Urinary bladder (tissue), 4 donors: ENCODE measurements around the gene FBXL17. TPM values are rescaled to one million over a fixed set of nuclear protein-coding genes. Genes with fewer than 3 reads are reported as not detected.

Source experiments
- DNase-seq: peaks from one replicate; pipeline ENCODE4 v3.0.0-alpha.2; 2015; ENCODE audit errors: extremely low spot score
- H3K27ac ChIP-seq: one replicate; pipeline ENCODE4 v1.5.1; 2013; ENCODE audit warnings: low read depth, mild to moderate bottlenecking, moderate library complexity
- H3K36me3 ChIP-seq: one replicate; pipeline ENCODE4 v1.6.1; 2013; ENCODE audit warnings: mild to moderate bottlenecking, moderate library complexity; ENCODE audit not compliant: insufficient read depth
- H3K4me1 ChIP-seq: one replicate; pipeline ENCODE4 v1.6.1; 2013; ENCODE audit warnings: mild to moderate bottlenecking, moderate library complexity; ENCODE audit not compliant: insufficient read depth
- H3K4me3 ChIP-seq: one replicate; pipeline ENCODE4 v1.5.1; 2013; ENCODE audit warnings: low read depth, low read length
- WGBS: extraction: QIAGEN DNeasy Blood & Tissue Kit; methylation state at CpG from one replicate; pipeline ENCODE4 v1.1.7; 2013; 5-methylcytosine and 5-hydroxymethylcytosine counted together
- polyA plus RNA-seq: library from polyadenylated mRNA; stranded (reverse); fragments of 200-250 nt; gene quantifications from one replicate; pipeline ENCODE4 v1.2.3, GENCODE V29; 2013
- total RNA-seq: library from RNA; depleted of rRNA; stranded (reverse); fragments of >200 nt; gene quantifications from one replicate; pipeline ENCODE4 v1.2.3, GENCODE V29; 2014
- donor health status: healthy with polysubstance abuse.
- donor health status: healthy.

The FBXL17 gene
- total and polyA plus RNA-seq, 2 donors = 13.7 to 31.1 TPM

DNA sequence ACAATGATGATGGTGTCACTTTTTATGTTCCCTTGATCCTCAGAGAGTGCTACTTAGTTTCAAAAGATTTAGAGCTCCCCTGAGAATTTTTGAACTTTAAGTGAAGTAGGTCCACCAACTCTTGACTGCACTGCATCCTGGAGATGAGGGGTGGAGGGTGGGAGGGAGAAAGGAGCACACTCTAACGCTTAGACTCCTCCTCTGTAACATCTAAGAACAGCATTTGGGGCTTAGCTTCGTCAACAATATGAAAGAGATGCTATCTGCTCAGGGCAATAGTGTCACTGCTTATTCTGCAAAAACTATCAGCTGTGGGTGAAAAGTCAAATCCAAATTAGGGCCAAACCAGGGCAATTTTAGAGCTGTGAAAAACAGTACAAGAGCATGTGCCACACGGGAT lies 468.4 kb downstream of the FBXL17 start:
- Histone ChIP-seq H3K36me3 (no peaks in the 10 kb centered on the region), H3K4me3 (no peak overlapping the region), H3K4me1 (no peaks in the 10 kb centered on the region), H3K27ac (no peak overlapping the region)
- no peak for DNase-seq
- 83% methylated on average over 3 of the region's 3 CpGs for WGBS

DNA sequence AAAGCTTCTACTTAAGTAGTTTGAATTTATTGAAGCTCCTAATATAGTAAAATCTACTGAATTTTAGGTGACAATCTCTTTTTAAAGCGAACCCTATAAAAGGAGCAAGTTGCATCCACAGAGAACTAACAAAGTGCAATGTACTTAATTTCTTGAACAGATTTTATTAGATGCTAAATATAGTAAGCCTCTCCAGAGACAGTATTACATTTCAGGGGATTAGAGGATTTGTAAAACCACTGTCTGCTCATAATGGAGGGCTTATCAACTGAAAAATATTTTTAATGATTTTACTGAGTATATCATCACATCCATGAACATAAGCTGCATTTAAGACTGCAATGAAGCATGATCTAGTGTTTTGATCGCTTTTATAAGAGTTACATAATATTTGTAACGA lies 481.2 kb downstream of the FBXL17 start:
- no peaks in the 10 kb centered on the region for H3K4me1 ChIP-seq
- 57% methylated on average over 3 of the region's 3 CpGs for WGBS
- DNase-seq = no peak
- H3K36me3 ChIP-seq = no peaks in the 10 kb centered on the region
- H3K4me3 ChIP-seq = no peak overlapping the region
- H3K27ac ChIP-seq = no peak overlapping the region

DNA sequence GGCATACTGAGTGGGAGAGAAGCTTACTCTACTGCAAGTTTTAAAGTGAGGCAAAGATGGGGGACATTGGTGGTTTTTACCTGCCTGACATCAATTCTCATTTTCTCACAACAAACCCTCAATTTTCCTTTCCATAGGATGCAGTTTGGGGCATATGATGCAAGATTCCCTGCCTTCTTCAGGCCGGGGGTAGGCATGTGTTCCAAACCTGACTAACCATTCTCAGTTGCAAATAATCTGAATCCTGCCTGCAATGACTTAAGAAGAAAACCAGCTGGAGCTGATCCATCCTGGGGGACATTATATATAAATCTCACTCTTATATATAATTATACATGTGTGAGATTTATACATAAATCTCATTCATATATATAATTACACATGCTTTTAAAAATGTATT lies 487.5 kb downstream of the FBXL17 start:
- H3K4me3 ChIP-seq = no peak overlapping the region
- DNase-seq = no peak
- no peak overlapping the region for H3K27ac ChIP-seq
- WGBS = 62% methylated on average over 1 of the region's 1 CpG
- no peaks in the 10 kb centered on the region for H3K36me3 ChIP-seq
- no peaks in the 10 kb centered on the region for H3K4me1 ChIP-seq

DNA sequence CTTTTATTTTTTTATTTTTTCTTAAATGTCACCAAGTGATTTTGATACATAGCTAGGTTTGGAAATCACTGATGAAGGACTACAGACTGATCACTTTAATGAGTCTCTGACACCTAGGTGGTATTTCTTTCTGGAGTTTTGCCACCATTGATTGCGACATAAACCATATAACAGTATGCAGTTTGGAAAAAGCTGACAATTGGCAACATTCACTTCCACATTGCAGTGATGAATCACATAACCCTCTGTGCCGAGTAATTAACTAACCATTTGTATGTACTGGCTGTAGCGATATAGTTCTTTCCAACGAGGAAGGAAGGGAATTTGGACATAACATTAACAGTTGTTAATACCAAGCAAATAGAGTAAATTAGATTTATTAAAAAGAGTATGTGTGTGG lies 488.3 kb downstream of the FBXL17 start:
- no peak for DNase-seq
- WGBS = 58% methylated on average over 4 of the region's 4 CpGs
- no peak overlapping the region for H3K27ac ChIP-seq
- no peaks in the 10 kb centered on the region for H3K4me1 ChIP-seq
- H3K36me3 ChIP-seq = no peaks in the 10 kb centered on the region
- no peak overlapping the region for H3K4me3 ChIP-seq

DNA sequence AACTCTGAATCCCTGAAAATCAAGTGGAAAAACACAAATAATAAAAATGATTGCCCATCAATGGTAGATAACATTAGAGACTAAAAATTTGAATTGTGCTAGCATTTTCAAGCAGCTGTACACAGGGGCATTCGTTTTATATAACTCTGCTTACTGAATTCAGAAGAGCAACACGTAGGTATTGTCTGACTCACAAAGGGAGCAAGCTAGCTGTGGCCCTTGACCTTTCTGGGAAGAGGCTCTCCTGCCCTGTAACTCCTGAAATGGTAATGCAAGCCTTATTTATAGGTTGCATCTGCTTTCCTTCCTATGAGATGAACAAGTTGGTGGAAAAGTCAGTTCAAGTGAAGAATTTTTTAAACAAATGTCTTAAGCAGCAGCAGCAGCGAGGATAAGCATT lies 492.5 kb downstream of the FBXL17 start:
- no peaks in the 10 kb centered on the region for H3K36me3 ChIP-seq
- no peak overlapping the region for H3K4me3 ChIP-seq
- 75% methylated on average over 3 of the region's 3 CpGs for WGBS
- no peak overlapping the region for H3K27ac ChIP-seq
- no peaks in the 10 kb centered on the region for H3K4me1 ChIP-seq
- DNase-seq = no peak

DNA sequence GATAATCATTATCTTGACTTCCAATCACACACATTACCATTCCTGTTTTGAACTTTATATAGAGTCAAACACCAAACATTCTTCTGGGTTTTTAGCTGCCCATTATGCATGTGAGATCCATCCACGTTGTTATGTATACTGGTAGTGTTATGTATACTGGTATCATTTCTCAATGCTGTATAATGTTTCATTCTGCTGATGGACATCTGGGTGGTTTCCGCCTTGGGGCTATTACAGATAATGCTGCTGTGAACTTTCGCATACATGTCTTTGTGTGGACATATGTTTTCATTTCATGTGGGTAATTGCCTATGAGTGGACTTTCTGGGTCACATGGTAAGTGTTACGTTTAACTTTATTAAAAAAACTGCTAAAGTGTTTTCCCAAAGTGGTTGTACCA lies 493.4 kb downstream of the FBXL17 start:
- Histone ChIP-seq H3K36me3 (no peaks in the 10 kb centered on the region), H3K4me1 (no peaks in the 10 kb centered on the region), H3K4me3 (no peak overlapping the region), H3K27ac (no peak overlapping the region)
- 97% methylated on average over 4 of the region's 4 CpGs for WGBS
- no peak for DNase-seq

DNA sequence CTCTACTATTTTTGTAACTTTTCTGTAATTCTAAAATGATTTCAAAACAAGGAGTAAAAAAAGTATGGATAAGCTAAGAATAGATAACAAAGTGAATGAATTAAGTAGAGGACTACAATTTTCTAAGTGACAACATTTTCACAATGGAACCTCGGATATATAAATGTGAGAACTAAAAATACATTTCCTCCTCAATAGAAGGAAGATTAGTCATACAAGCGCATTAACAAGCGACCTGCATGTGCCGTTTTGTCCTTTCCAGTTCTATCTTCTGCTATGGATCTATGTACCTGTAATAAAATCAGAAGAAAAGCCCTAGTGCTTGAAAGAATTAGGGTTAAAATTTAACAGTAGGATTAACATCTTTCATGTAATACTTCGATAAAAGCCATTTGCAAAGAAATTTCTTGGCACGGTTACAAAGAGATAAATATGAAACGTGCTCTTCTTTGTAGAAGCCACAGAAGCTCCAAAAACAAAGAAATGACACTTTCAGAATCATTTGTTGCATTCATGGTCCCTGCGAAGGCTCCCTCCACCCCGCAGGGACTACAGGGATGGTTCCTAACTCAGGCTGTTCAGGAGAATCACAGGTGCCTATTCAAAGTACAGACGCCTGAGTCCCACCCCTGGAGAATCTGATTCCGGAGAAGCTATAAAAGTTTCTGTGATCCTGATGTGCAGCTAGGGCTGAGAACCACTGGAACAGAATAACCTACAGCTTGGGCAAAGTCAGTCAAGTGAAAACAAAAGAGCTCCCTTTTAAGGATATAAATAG lies 494.5 kb downstream of the FBXL17 start:
- no peak overlapping the region for H3K27ac ChIP-seq
- no peak overlapping the region for H3K4me3 ChIP-seq
- WGBS = 43% methylated on average over 11 of the region's 11 CpGs

DNA sequence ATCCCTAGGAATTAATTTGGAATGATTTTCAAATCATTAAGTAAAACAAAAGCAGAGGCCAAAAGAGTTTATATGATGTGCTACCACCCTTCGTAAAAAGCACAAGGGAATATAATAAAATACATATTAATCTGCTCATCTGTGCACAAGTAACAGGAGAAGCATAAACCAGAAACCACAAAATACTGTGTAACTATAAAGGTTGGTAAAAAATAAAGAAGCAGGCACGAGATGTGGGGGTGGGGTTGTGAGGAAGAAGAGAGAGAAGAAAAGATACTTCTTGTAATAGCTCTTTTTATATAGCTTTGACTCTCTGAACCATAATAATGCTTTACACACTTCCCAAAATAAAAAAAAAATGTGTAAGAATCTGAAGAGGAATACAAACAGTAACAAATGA lies 496.3 kb downstream of the FBXL17 start:
- Histone ChIP-seq H3K4me1 (no peaks in the 10 kb centered on the region), H3K4me3 (no peak overlapping the region), H3K36me3 (no peaks in the 10 kb centered on the region), H3K27ac (no peak overlapping the region)
- WGBS = 82% methylated on average over 2 of the region's 2 CpGs
- no peak for DNase-seq

More for the DNA sequence above, 494.5 kb downstream of the FBXL17 start:
- H3K4me1 ChIP-seq = no peaks in the 10 kb centered on the region
- no peak for DNase-seq
- no peaks in the 10 kb centered on the region for H3K36me3 ChIP-seq

DNA sequence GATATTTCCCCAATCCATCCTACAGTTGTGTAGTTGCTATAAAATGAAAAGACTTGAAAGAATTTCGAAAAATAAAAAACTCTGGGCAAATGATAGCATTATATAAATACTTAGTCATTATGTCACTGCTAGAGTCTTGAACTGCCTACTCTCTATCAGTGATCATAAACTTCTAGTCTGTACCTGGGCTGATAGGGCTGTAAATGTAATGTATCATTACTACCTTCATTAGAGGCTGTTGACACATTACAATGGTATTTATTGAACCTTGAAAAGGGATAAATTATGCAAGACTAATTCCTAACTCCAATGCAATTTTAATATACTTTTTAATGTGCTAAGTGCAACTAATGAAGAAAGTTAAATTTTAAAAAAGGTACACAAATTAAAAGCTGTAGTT lies 497.0 kb downstream of the FBXL17 start:
- H3K4me3 ChIP-seq = no peak overlapping the region
- DNase-seq = no peak
- WGBS = 77% methylated on average over 1 of the region's 1 CpG
- H3K36me3 ChIP-seq = no peaks in the 10 kb centered on the region
- no peak overlapping the region for H3K27ac ChIP-seq
- H3K4me1 ChIP-seq = no peaks in the 10 kb centered on the region

DNA sequence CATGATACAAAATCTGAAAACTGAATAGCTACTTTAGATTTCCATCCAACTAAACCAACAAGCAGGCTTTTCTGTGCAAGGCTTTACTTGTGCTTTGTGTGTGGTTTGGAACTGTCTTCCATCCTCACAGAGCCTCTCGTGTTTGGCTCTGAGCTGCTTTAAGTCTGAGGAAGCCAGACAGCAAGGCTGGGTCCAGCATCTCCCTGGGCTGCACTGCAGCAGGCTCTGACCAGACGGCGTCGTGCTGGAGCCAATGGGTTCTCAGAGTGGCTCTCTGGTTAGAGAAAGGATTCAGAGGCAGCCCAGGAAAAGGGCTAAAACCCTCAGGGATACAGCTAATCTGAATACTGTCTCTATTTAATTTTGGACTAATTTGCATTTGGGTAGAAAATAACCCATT lies 503.2 kb downstream of the FBXL17 start:
- Histone ChIP-seq H3K27ac (no peak overlapping the region), H3K4me3 (no peak overlapping the region), H3K36me3 (no peaks in the 10 kb centered on the region), H3K4me1 (no peaks in the 10 kb centered on the region)
- WGBS = 50% methylated on average over 4 of the region's 4 CpGs
- DNase-seq = no peak

DNA sequence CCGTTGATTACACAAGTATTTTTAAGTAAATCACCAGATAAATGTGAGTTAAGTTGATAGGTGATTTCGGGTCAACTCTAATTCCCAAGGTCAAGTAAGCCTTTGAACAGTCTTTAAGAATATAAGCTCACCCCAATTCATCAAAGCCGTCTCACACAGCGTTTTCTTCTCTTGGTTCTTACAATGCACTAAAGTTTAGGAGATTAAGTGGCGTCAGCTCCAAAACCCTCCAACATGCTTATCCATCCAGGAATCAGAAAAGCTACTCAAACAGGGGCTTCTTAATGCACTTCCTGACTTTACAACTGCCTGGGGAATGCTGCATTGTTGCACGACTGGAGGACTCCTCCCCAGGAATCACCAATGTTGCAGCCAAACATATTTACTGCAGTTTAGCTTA lies 505.0 kb downstream of the FBXL17 start:
- H3K4me3 ChIP-seq = no peak overlapping the region
- no peak overlapping the region for H3K27ac ChIP-seq
- DNase-seq = no peak
- 68% methylated on average over 6 of the region's 6 CpGs for WGBS
- H3K36me3 ChIP-seq = no peaks in the 10 kb centered on the region
- H3K4me1 ChIP-seq = no peaks in the 10 kb centered on the region

DNA sequence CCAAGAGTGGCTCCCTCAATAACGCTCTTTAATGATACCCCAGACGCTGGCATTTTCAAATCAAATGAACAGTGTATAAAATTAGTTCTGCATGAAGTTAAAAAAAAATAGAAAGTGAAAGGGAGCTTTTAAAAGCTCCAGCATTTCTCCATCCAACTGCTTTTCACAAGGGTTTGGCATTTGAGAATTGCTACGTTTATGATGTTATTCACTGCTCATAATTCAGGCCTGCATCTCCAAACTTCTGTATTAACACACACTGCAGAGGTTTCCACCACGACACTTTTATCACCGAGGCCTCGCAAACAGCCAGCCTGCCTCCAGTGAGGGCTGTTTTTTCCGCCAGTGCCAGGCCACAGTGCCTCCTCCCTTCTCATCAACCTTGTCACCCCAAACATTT lies 505.6 kb downstream of the FBXL17 start:
- H3K27ac ChIP-seq = no peak overlapping the region
- WGBS = 56% methylated on average over 7 of the region's 7 CpGs
- H3K36me3 ChIP-seq = no peaks in the 10 kb centered on the region
- no peaks in the 10 kb centered on the region for H3K4me1 ChIP-seq
- DNase-seq = no peak
- no peak overlapping the region for H3K4me3 ChIP-seq

DNA sequence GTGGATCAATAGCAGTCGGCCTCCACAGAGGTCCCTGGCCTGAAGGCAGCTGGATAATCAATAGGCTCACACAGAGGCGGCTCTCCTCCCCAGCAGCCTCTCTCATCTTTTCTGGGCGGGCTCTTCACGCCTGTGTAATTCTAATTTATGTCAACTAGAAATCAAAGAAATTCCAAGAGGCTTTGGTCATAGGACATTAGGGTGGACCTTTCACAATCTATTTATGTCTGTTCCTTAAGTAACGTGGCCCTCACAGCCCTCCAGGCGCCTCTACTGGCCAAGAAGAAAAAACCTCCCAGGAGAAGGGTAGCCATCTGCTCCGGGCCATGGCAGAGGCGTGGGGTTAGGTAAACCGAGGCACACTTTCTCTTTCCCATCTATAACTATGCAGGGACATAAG lies 506.1 kb downstream of the FBXL17 start:
- H3K36me3 ChIP-seq = no peaks in the 10 kb centered on the region
- 82% methylated on average over 9 of the region's 9 CpGs for WGBS
- DNase-seq = no peak
- H3K4me3 ChIP-seq = no peak overlapping the region
- H3K27ac ChIP-seq = no peak overlapping the region
- no peaks in the 10 kb centered on the region for H3K4me1 ChIP-seq

DNA sequence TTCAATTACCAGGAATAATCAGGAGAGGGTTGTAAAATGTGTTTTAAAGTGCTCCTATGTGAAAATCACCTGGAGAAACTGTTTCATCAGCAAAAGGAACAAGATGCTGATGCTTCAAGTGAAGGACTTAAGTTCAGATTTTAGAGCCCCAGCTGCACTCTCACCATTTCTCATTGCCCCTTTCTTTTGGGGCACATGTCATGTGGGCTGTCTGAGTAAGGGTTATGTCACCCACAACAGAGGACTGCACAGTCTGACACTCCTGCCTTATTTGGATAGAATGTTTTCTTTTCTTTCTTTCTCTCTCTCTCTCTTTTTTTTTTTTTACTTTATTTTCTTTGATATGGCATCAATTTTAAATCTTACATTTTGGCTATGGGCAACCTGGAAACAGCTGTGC lies 507.1 kb downstream of the FBXL17 start:
- H3K36me3 ChIP-seq = no peaks in the 10 kb centered on the region
- no peak overlapping the region for H3K27ac ChIP-seq
- DNase-seq = no peak
- H3K4me1 ChIP-seq = no peaks in the 10 kb centered on the region
- H3K4me3 ChIP-seq = no peak overlapping the region

DNA sequence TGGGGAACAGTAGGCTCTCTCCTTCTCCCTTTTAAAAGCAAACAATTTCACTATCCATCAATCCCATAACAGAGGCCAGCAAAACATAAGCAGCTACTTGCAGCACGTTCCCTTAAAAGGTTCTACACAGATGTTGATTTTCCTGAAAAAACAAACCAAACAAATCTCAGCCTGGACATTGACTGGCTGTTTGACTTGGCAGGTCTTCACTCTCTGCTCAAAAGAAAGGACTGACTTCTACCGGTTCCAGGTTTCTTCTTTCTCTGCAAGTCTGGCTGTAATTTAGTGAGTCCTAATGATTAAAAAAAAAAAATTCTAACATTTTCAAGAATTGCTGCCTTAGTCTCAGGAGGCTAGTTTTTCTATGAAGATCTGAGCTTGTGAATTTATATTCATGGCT lies 508.0 kb downstream of the FBXL17 start:
- DNase-seq = no peak

More for the DNA sequence above, 508.0 kb downstream of the FBXL17 start:
- Histone ChIP-seq H3K27ac (no peak overlapping the region), H3K4me3 (no peak overlapping the region), H3K36me3 (no peaks in the 10 kb centered on the region), H3K4me1 (no peaks in the 10 kb centered on the region)
- WGBS = 62% methylated on average over 2 of the region's 2 CpGs
